IPS DF 6.9 (cell line): Measurements from ENCODE around the gene LYPLA2.

Experiments used
- DNase-seq: peaks from one replicate; pipeline ENCODE4 v3.0.0-alpha.2; 2013; ENCODE audit warnings: low read depth, low spot score
- H3K27ac ChIP-seq: one replicate; pipeline ENCODE4 v1.5.1; 2013; ENCODE audit warnings: low read length, control low read depth
- H3K27me3 ChIP-seq: 2 replicates; pipeline ENCODE4 v1.6.1; 2013; ENCODE audit warnings: mild to moderate bottlenecking, low read length; ENCODE audit not compliant: control insufficient read depth, insufficient read depth
- H3K36me3 ChIP-seq: 2 replicates; pipeline ENCODE4 v1.6.1; 2013; ENCODE audit warnings: low read length; ENCODE audit not compliant: control insufficient read depth, insufficient read depth
- H3K4me1 ChIP-seq: 2 replicates; pipeline ENCODE4 v1.6.1; 2013; ENCODE audit warnings: low read length; ENCODE audit not compliant: control insufficient read depth, insufficient read depth
- H3K4me3 ChIP-seq: 2 replicates; pipeline ENCODE4 v1.5.1; 2013; ENCODE audit warnings: mild to moderate bottlenecking, low read length
- H3K9me3 ChIP-seq: 2 replicates; pipeline ENCODE4 v1.6.1; 2013; ENCODE audit warnings: low read length, inconsistent platforms; ENCODE audit not compliant: control insufficient read depth, insufficient read depth
- WGBS: extraction: QIAGEN DNeasy Blood & Tissue Kit; methylation state at CpG from one replicate; pipeline ENCODE4 v1.1.7; 2013; ENCODE audit warnings: mixed read lengths, missing lambda C conversion rate; ENCODE audit not compliant: insufficient read length, insufficient coverage; 5-methylcytosine and 5-hydroxymethylcytosine counted together

The LYPLA2 gene

DNA sequence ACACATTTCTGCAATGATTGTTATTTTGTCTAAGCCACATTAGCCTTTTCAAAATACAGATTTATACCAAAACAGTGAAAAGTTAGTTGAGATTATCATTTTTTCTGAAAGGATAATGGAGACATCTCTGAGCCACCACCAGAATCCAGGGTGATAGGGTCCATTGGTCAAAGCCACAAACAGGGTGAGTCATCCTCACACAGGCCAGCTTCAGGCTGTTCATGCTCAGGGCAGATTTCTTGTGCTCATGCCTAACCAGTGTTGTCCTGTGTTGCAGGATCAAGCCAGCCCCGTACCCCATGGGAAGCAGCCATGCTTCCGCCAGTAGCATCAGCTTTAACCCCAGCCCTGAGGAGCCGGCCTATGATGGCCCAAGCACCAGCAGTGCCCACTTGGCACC is 34.3 kb upstream of the LYPLA2 start:
- no peak overlapping the region for H3K27ac ChIP-seq
- no peak for DNase-seq
- no CpG with 5 or more reads among the region's 3 CpGs for WGBS
- no peaks in the 10 kb centered on the region for H3K9me3 ChIP-seq
- H3K36me3 ChIP-seq, result peaks cover 66% of the 10 kb centered on the region
- H3K4me3 ChIP-seq, result no peak overlapping the region
- H3K4me1 ChIP-seq, result no peaks in the 10 kb centered on the region
- H3K27me3 ChIP-seq, result no peaks in the 10 kb centered on the region

- DNase-seq, result no peak
- H3K9me3 ChIP-seq, result no peaks in the 10 kb centered on the region
- no peak overlapping the region for H3K4me3 ChIP-seq
- WGBS, result no CpG with 5 or more reads among the region's 1 CpG
- H3K27me3 ChIP-seq, result no peaks in the 10 kb centered on the region
- no peaks in the 10 kb centered on the region for H3K4me1 ChIP-seq
- H3K27ac ChIP-seq, result no peak overlapping the region
- H3K36me3 ChIP-seq, result peaks cover 56% of the 10 kb centered on the region
These were observed 33.1 kb upstream of the LYPLA2 start for GRCh38 chr1:23757812-23758211.

GRCh38 chr1:23759277-23759676 is 31.7 kb upstream of the LYPLA2 start:
- Histone ChIP-seq H3K27me3 (no peaks in the 10 kb centered on the region), H3K4me1 (no peaks in the 10 kb centered on the region), H3K27ac (no peak overlapping the region), H3K4me3 (no peak overlapping the region), H3K36me3 (peaks cover 45% of the 10 kb centered on the region), H3K9me3 (no peaks in the 10 kb centered on the region)
- DNase-seq, result no peak
- WGBS, result no CpG with 5 or more reads among the region's 4 CpGs

DNA sequence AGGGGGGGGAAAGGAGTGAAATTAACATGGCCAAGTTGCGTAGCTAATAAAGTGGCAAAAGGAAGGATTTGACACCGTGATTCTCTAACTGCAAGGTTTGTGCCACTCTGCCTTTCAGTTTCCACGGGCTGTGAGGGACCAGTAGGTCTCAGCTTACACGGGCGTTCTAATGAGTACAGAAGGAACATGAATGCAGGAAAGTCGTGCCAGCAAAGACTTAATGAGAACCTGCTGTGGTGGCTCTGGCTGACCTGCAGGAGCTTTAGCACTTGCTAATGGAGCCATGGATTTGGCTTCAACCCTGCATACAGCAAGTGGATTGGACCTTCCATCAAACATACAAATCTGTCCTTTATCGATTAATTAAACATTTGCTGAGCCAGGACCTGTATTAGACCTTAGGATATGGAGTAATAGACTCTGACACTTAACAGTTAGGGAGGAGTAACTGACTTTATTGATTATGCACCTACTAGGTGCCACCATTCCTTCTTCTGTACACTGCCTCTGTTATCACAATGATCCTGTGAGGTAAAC is 27.8 kb upstream of the LYPLA2 start:
- peaks cover 20% of the 10 kb centered on the region; the same call in 1 of the 2 replicates for H3K36me3 ChIP-seq

GRCh38 chr1:23768733-23769132 is 22.2 kb upstream of the LYPLA2 start:
- Histone ChIP-seq H3K9me3 (no peaks in the 10 kb centered on the region), H3K36me3 (no peaks in the 10 kb centered on the region), H3K27ac (no peak overlapping the region), H3K27me3 (no peaks in the 10 kb centered on the region), H3K4me1 (no peaks in the 10 kb centered on the region), H3K4me3 (no peak overlapping the region)
- no peak for DNase-seq
- WGBS, result no CpG with 5 or more reads among the region's 5 CpGs

More for the DNA sequence above, 27.8 kb upstream of the LYPLA2 start:
- WGBS, result no CpG with 5 or more reads among the region's 7 CpGs
- Histone ChIP-seq H3K4me1 (no peaks in the 10 kb centered on the region), H3K27ac (no peak overlapping the region), H3K27me3 (no peaks in the 10 kb centered on the region), H3K4me3 (no peak overlapping the region), H3K9me3 (no peaks in the 10 kb centered on the region)
- no peak for DNase-seq

DNA sequence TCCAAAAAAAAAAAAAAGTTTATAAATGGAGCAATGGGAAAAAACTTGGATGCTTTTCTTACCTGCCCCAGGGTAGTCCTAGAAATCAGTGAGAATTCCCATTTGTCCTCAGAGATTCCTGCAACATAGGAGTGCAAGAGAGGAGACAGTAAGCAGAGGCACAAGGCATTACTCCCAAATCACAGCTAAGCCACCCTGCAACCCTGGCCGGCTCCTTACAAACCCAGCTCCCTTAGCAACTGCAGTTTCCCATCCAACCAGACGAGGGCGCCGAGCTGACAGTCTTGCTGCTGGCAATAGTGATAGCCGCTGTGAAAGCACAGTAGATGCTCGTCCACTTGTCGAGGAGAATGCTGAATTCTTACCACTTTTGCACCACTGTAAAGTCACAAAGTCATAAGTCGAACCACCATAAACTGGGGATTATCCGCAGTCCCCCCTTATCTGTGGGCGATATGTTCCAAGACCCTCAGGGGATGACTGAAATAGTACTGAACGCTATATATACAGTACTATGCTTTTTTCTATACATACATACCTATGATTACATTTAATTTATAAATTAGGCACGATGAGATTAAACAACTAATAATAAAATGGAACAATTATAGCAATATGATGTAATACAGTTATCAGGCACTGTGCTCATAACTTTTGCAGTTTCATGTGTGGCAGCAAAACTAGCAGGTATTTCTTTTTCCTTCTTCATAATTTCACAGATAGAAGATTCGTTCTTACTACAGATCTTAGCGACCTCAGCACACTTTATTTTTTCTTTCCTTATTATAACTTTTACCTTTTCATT is 18.7 kb upstream of the LYPLA2 start:
- Histone ChIP-seq H3K4me3 (no peak overlapping the region), H3K4me1 (no peaks in the 10 kb centered on the region), H3K27me3 (no peaks in the 10 kb centered on the region), H3K9me3 (no peaks in the 10 kb centered on the region), H3K27ac (no peak overlapping the region), H3K36me3 (no peaks in the 10 kb centered on the region)
- no CpG with 5 or more reads among the region's 14 CpGs for WGBS
- DNase-seq, result no peak

DNA sequence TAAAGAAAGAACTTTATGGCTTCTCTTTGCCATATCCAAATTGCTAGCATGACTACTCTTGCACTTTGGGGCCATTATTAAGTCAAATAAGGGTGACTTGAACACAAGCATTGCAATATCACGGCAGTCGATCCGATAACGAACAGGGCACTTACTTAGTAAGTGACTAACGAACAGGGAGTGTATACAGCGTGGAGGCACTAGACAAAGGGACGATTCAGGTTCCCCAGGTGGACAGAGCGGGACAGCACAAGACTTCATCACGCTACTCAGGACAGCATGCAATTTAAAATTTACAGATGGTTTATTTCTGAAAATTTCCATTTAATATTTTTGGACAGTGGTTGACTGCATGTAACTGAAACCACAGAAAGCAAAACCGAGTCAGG is 18.1 kb upstream of the LYPLA2 start:
- Histone ChIP-seq H3K9me3 (no peaks in the 10 kb centered on the region), H3K27ac (no peak overlapping the region), H3K36me3 (no peaks in the 10 kb centered on the region), H3K4me1 (no peaks in the 10 kb centered on the region), H3K27me3 (no peaks in the 10 kb centered on the region), H3K4me3 (no peak overlapping the region)
- no CpG with 5 or more reads among the region's 10 CpGs for WGBS
- DNase-seq, result no peak

GRCh38 chr1:23774174-23774880 is 16.6 kb upstream of the LYPLA2 start:
- Histone ChIP-seq H3K4me1 (no peaks in the 10 kb centered on the region), H3K27me3 (no peaks in the 10 kb centered on the region), H3K4me3 (no peak overlapping the region), H3K27ac (no peak overlapping the region), H3K36me3 (no peaks in the 10 kb centered on the region; the same call in 1 of the 2 replicates), H3K9me3 (no peaks in the 10 kb centered on the region)
- DNase-seq, result no peak
- no CpG with 5 or more reads among the region's 6 CpGs for WGBS

DNA sequence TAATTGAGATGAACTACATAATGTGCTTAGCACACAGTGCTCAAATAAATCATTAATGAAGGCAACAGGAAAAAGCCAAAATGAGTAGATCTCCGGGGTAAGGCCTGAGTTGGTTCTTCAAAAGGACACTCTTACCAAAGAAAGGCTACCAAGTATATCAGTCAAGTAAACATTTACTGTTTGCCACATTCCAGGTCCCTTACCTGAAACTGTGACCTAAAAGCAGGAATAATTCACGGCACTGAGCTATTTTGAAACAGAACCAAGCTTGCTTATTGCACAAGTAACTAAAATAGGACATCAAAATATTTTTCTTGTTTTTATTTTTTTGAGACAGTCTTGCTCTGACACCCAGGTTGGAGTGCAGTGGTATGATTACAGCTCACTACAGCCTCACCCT is 14.7 kb upstream of the LYPLA2 start:
- Histone ChIP-seq H3K27me3 (no peaks in the 10 kb centered on the region), H3K27ac (no peak overlapping the region), H3K9me3 (no peaks in the 10 kb centered on the region), H3K36me3 (no peaks in the 10 kb centered on the region; the same call in none of the 2 replicates), H3K4me3 (no peak overlapping the region), H3K4me1 (no peaks in the 10 kb centered on the region)
- DNase-seq, result no peak
- no CpG with 5 or more reads among the region's 2 CpGs for WGBS

GRCh38 chr1:23777979-23778814 is 12.7 kb upstream of the LYPLA2 start, which contains the start of gene PITHD1:
Gene PITHD1, plus strand, starts transcription at chr1:23778418. Its CDS starts 98 bp downstream, at chr1:23778516.
- Histone ChIP-seq H3K9me3 (no peaks in the 10 kb centered on the region), H3K36me3 (no peaks in the 10 kb centered on the region; the same call in none of the 2 replicates), H3K27ac (no peak within 1 kb of the TSS), H3K4me1 (no peaks in the 10 kb centered on the region), H3K27me3 (no peaks in the 10 kb centered on the region), H3K4me3 (peak within 1 kb of the TSS; percentile 100)
- DNase-seq, result no peak
- WGBS, result no CpG with 5 or more reads among the region's 91 CpGs
